Measurements from ENCODE around the gene MRTO4.
"Not testable (repeated sequence)": the region's sequence is repeated elsewhere in the genome, so short reads cannot be mapped to it uniquely, and the experiment has no call there.

The MRTO4 gene

DNA sequence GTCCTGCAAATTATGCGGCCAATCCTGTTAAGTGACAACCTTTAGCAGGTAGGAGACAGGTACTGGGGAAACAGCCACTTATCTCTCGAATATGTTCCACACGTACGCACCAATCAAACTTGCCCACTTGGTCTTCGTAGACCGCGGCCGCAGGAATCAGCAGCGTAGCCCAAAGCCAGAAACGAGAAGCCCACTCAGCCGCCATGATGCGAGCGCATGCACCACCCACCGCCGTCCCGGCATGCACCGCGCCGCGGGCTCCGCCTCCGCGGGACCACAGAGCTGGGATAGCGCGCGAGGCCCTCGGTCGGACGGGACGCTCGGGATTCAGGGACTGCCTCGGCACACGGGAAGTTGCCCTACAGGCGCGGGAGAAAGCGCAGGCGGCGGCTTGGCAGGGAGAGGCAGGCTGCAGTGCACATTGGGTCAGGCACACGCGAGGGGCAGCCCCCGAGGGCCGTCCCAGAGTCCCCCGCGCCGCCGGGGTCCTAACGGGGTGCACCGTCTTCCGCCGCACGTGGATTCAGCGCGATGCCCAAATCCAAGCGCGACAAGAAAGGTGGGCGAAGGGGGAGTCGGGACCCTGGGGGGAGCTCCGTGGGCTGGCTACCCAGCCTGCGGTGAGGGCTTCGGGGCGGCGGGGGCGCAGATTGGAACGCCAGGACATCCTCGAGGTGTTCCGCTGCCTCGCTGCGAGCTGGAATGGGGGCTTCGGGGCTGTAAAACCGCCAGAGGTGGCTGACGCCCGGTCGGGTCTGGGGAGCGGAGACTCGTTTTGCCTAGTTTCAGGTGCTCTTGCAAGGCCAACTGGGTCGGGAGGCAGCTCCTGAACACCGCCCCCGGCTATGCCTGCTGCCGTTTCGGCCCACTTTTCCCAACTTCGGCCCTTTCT, at the start of gene MRTO4, which contains the start of gene EMC1:
Gene MRTO4 (plus strand): TSS at position 501 of the 892 bp plus-strand sequence. CDS start 31 bp downstream, at position 532.
Gene EMC1 (minus strand): TSS at position 220 of the 892 bp plus-strand sequence. CDS start 15 bp downstream, at position 205.
- peak; percentile 75 for DNase-seq (ENCODE audit: low spot score)

DNA sequence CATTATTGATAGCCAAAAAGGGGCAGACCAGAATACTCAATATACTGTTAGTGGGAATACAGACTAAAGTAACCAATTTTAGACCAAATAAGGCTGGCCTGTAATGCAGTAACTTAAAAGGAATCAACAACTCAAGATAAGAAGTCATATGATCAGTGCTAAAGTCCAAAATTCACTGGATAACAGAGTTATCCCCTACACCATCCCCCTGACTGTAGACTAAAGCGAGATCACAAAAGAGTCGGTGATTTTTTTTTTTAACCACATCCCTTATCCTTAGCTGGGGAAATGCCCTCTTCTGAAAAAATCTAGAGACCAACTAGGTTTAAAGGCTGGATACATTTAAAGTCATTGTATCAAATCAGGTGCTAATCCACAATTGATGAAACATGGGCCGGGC, 49.2 kb upstream of the MRTO4 start:
- DNase-seq (ENCODE audit: low spot score), result no peak

DNA sequence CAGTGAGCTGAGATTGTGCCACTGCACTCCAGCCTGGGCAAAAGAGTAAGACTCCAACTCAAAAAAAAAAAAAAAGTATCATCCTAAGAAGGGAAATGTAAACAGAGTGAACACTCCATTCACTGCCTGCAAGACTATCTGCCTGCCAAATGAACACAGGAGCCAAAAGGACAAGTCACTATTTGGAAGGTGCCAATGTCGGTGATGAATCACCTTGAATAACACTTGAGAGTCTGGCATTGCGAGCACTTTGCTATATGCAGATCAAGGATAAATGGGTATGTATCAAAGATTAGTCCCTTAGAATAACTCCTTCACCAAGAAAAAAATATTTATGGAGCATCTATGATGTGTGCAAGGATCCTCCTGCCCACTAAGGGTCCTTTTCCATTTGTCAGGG, 48.2 kb upstream of the MRTO4 start:
- no peak for DNase-seq (ENCODE audit: low spot score)

DNA sequence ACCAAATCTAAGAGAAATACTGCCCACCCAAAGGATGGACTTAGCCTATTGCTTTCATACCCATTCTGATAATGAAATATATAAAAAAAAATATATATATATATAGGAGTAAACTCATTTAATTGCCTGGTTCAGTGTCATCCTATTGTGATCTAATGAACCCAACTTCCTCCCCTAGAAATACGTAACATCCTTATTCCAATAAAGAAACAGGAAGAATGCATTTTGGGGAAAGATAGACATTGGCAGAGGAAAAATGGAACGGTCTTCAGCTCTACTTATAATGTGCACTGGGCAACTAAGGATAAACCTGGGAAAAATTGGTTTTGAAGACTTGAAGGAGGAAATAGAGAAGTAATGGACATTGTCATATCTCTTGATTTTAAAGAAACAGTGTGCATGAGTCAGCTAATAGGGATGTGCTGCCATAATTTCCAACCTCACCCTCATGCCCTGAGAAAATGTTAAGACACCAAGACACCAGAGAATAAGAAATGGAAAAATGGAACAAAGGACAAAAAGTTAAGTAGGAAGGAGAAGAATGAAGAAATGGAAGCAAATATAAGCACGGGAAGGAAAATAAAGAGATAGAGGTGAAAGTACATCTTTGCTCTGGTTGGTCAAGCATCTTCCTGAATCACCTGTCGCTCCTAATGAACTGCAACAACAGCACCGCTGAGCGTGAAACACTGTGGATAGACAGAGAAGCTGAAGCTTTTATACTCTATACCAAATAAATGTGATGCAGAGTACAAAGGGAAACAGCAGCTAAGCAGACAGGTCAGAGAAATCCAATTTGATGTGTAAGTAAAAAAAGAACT, 46.9 kb upstream of the MRTO4 start:
- DNase-seq (ENCODE audit: low spot score), result no peak

DNA sequence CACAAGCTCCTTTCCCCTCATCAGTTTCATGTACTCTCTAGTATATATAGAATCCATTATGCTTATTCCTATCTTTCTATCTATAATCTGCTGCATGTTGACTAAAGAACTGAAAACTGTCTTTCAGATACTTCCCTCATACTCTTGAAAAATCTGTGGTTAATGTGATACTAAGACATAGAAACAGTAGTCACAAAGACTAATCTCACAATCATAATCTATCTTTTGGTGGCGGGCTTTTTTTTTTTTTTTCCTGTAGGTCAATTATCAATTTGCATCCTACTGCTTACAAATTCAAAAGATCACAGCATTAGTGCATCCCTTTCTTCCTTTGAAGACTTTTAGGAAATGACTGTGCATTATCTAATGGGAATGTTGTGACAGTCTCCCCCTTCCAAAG, 46.2 kb upstream of the MRTO4 start:
- no peak for DNase-seq (ENCODE audit: low spot score)

DNA sequence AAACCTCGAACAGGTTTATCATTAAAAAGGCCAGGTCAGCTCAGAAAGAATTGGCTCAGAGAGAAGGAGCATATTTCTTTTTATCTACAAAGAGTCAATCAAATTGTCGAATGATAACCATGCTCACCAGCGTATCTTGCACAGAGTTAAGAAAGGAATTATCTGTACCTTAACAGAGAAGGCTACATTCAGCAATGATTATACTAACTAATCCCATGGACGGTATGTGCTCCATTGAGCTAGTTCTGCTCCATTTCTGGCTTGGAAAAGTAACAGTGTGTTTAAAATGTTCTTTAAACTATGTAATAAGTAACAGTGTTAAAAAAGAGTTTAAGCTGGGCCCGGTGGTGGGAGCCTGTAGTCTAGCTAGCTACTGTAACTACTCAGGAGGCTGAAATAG, 45.8 kb upstream of the MRTO4 start:
- DNase-seq (ENCODE audit: low spot score), result no peak

DNA sequence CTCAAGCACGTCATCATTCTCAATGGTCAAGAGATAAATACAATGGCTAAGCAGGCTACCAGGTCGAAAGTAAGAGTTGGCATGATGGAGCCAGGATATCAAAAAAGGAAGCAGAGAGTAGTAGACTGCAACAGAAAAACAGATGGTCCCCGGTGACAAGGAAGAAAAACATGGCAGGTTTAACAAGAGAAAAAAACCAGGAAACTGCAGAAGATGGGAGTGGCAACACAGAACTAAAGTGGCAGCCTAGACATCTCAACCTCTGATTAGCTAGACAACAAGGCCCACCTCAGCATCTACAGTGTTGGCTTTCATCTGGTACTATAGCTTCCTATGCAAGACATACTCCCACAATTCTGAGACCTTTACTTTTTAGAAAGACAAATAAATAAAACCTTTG, 44.7 kb upstream of the MRTO4 start:
- no peak for DNase-seq (ENCODE audit: low spot score)

DNA sequence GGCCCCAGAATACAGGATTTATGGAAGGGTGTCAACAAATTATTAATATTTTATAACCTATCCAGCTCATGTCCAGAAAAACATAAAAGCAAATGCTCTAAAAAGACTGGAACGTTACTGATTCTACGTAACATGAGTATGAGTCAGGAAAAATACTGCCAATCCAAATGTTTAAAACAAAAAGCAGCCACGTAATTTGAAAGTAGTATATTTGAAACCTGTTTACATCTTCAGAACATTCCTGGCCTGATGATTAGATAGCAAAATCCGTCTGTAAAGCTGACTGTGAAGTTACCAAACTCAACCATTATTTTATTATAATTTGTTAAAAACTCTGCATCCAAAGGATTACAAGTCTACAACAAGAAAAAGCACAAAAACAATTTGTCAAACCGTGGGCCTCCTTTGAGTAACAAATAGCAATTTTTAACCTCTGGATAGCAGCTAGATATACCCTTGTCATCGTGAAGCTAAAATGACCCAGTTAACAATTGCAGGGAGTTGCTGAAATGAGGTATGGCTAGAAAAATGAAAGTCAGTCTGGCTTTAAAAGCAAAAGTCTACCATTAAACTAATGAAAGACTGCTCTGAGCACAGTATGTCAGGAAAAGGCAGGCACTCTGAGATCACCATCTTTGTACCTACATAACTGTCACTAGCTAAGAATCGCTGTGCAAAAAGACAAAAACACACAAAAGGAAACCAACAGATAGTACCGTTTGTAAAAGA, 42.7 kb upstream of the MRTO4 start:
- DNase-seq (ENCODE audit: low spot score), result no peak

DNA sequence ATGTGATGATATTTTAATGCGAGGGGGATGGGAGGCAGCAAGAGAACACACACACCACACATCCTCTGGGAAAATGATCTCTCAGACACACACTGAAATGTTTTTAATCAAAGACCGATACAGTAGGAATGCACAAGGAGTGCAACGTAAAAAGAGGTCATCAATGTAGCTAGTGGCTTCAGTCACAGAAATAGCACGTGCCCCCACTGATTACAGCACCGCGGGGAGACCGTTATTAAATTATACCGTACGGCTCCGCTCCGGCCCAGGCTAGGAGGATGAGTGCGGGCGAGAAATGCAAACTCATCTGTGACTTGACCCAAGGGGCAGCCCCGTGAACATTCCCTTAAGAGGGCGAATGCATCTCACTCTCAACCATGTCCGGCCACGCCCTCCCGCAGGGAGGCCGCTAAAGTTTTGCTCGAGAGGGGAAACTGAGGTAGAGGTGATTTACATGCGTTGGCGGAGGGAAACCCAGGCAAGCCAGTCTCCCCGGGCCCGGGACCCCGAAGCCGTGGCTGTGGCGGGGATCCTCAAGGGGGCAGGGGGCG, 42.1 kb upstream of the MRTO4 start:
- DNase-seq (ENCODE audit: low spot score), result peak; percentile 20

DNA sequence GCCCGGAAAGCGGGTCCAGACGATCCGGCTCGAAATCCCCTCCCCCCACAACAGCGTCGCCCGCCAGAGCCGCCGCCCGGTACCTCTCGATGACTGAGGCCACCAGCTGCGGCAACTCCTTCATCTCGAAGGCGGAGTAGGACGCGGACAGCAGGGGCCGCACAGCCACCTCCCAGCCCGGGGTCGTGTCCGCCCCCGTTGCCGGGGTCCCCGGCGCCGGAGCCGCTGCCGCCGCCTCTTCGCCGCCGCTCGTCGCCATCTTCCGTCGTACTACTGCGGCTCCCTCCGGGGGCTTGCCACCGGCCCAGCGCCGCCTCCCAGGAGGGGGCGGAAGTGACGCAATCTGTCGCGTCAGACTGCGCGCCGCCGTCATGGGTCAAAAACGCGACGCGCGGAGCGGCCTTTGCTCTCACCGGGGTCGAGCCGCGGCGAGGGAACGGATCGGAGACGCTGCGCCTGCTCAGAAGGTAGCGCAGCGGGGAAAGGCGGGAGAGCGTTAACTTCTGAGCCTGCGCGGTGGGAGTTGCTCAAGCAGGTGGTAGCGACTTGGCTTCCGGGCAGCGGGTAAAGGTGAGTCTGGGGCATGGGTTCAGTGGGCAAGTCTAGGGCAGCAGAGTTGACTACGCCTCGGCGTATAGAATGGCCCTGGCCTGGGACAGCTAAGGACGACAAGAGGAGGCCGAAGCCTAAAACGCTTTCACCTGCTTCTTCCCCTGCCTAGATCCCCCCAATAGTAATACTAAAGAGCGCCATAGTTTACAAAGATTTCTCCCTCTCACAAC, 41.4 kb upstream of the MRTO4 start, which contains the start of gene UBR4:
Gene UBR4 (minus strand): TSS at position 277 of the 782 bp plus-strand sequence. CDS start 18 bp downstream, at position 259.
- DNase-seq (ENCODE audit: low spot score), result peak; percentile 89

DNA sequence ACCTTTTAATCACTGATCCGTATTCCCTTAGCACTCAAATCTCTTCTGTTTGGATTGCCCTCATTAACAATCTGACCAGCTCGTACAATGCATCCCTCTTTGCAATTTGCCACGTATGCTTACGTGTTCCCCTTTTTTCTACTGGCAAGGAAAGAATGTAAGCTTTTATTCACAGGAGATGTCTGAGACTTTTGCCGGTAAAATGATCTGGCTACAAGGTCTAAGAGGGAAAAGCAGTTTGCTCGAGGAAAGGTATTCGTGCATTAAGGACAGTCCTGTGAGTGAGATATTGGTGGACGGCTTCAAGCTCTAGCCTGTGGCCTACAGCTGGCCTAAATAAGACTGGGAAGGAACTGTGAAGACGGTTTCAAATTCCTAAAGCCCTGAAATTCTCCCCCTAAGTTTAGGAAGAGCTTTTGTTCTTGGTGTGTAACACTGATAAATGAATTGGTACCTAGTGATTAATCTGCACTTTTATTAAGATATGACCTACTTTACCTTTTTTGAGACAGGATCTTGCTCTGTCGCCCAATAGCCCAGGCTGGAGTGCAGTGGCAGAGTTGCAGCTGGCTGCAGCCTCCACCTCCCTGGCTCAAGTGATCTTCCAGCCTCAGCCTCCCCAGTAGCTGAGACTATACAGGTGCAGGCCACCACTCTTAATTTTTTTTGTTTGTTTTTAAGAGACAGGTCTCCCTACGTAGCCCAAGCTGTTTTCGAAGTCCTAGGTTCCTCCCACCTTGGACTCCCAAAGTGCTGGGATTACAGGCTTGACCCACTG, 40.6 kb upstream of the MRTO4 start:
- no peak for DNase-seq (ENCODE audit: low spot score)

DNA sequence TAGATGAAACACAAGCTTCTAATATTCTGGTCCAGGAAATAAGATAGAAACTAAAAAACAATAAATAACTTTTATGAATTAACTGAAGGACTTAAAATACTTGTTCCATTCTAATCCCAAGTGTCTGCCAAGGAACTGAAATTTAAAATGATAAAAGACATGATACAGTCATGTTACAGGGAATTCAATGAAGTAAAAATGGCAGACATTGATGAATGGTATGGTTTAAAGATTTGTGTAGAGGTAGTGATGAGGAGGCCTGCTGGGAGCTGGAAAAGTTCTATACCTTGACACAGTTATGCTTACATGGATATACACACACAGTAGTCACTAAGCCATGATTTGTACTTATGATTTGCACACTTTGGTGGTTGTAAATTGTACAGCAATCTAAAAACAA, 39.4 kb upstream of the MRTO4 start:
- no peak for DNase-seq (ENCODE audit: low spot score)

DNA sequence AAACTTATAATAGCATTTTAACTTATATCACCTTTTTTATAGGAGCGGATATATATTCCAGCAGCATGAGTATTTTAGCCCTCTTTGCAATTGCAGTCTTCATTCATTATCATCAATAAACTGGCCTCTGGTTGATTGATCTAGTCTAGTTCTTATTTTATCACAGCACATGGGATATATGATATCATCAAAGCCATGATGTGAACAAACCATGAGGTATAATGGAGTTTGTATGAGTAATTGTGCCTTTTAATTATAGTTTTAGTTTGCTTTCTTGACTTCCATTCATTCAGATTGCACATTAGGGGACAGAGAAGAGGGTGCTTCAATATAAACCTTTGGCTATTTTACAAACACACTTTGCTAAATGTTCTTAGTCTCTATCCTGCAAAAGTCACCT, 38.0 kb upstream of the MRTO4 start:
- no peak for DNase-seq (ENCODE audit: low spot score)

DNA sequence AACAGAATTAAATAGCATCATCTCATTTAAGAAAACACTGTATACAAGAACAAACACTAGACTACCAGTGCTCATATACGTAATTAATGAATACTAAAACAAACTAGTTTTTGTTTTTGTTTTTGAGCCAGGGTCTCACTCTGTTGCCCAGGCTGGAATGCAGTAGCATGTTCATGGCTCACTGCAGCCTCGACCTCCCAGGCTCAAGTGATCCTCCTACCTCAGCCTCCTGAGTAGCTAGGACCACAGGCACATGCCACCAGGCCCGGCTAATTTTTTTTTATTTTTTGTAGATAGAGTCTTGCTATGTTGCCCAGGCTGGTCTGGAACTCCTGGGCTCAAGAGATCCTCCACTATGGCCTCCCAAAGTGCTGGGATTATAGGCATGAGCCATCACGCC, 35.0 kb upstream of the MRTO4 start:
- not testable (repeated sequence) for DNase-seq (ENCODE audit: low spot score)

DNA sequence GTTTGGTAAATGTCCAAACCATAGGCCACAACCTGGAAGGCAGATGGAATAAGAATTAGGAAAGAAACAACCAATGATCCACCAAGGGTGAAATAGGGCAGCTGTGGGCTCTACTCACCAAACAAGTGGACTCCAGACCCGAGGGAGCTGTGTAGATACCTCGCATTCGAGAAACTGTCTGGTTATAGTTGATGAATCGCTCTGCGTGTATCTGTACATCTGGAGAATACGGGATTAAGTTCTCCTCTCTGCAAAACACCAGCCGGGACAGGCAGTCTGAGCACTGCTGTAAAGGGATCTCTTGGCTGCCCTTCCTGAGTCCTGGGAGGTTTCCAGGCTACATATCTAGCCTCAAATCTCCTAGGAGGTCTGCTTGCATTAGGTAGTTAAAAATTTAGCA, 32.2 kb upstream of the MRTO4 start:
- no peak for DNase-seq (ENCODE audit: low spot score)

DNA sequence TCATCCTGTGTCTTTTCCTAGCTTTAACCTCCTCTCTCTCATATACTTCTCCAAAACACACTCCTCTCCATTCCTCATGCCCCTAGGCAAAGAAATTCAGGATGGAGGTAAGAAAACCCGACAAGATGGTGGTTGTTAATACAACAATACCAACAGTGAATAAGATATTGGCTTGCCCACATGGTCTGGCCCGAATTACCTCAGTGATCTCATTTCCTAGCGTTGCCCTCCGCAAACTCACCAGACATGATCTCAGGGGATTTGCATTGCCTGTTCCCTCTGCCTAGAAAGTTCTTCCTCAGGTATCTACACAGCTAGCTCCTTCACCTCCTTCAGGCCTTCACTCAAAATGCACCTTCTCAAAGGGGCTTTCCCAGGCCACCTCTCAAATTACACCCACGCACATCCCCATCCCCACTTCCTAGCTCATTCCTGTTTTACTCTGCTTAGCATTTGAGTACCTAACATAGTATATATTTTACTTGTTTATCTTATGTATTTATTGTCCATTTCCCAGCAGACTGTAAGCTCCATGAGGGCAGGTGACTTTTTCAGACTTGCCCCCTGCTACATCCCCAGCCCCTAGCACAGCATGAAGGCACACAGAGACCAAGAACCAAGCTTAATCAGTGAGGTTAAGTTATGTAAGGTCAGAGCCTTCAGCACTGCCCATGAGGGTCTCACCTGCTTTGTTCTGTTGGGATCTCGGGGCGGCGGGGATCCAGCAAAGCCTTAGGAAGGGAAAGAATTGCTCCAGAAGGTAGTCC, 31.3 kb upstream of the MRTO4 start:
- DNase-seq (ENCODE audit: low spot score), result no peak

DNA sequence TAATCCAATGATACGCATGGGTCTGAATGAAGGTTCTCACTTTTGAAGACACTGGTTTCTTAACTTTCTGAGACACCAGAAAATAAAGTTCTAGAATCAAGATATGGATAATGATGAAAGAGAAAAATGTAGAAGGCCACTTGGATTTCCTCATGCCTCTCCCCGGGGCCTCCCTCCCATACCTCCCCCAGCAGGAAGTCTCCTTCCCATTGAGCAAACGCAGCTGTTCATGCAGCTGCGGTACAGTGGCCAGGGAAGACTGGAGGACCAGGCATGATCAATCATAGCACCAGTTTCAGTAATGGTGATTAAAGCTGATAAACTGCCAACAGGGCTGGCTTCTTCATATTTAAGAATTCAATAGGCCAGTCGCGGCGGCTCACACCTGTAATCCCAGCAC, 30.6 kb upstream of the MRTO4 start:
- DNase-seq (ENCODE audit: low spot score), result no peak

DNA sequence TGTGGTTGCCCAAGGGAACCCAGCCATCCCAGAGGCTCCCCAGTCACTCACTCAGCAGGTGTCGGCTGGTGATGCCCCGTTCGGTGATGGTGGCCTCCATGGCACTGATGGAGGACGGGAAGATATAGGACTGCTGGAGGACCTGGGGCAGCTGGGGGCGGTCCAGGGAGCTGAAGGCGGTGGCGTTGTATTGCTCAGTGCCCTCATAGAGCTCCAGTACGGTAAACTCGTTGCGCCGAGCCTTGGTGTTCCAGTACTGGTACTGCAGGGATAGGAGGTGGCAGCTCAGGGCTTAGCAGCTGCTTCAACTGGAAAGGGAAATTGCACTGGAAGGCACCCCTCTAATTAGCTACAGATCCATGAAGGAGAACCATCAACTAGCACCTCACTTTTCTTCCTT, 29.0 kb upstream of the MRTO4 start:
- DNase-seq (ENCODE audit: low spot score), result no peak

Data from globus pallidus (tissue), 1 donor.